Hepatocyte (in vitro differentiated cells): ENCODE data around the gene CTNNA2. TPM values are rescaled to one million over a fixed set of nuclear protein-coding genes. Genes with fewer than 3 reads are reported as not detected.
A peak's percentile ranks its signal among the peaks of the same experiment; 100 is the strongest.

Experiments used
- DNase-seq: peaks from one replicate; pipeline ENCODE4 v3.0.0-alpha.2; 2016; ENCODE audit warnings: low spot score
- H2AFZ ChIP-seq: fragments of 200-600 bp; sonication (generic); 2 replicates; pipeline ENCODE4 v1.6.0; 2016; ENCODE audit warnings: antibody characterized with exemption, mild to moderate bottlenecking
- H3K27ac ChIP-seq: fragments of 200-600 bp; sonication (generic); 2 replicates; pipeline ENCODE4 v1.5.1; 2016; ENCODE audit warnings: mild to moderate bottlenecking
- H3K27me3 ChIP-seq: fragments of 200-600 bp; sonication (generic); 2 replicates; pipeline ENCODE4 v1.6.1; 2016
- H3K36me3 ChIP-seq: fragments of 200-600 bp; sonication (generic); replicated peaks from 2 replicates; pipeline ENCODE4 v1.5.1; 2016; ENCODE audit warnings: low read depth; ENCODE audit not compliant: insufficient read depth
- H3K4me1 ChIP-seq: fragments of 200-600 bp; sonication (generic); 2 replicates; pipeline ENCODE4 v1.5.1; 2016; ENCODE audit warnings: mild to moderate bottlenecking, moderate library complexity; ENCODE audit not compliant: insufficient read depth
- H3K4me2 ChIP-seq: fragments of 200-600 bp; sonication (generic); 2 replicates; pipeline ENCODE4 v1.6.0; 2016
- H3K4me3 ChIP-seq: fragments of 200-600 bp; sonication (generic); 2 replicates; pipeline ENCODE4 v1.5.1; 2016; ENCODE audit warnings: mild to moderate bottlenecking
- H3K79me2 ChIP-seq: fragments of 200-600 bp; sonication (generic); 2 replicates; pipeline ENCODE4 v1.6.0; 2017; ENCODE audit warnings: mild to moderate bottlenecking
- H3K9me2 ChIP-seq: fragments of 200-600 bp; sonication (generic); replicated peaks from 2 replicates; pipeline ENCODE4 v1.6.0; 2017; ENCODE audit warnings: mild to moderate bottlenecking; ENCODE audit not compliant: insufficient read depth
- H3K9me3 ChIP-seq: fragments of 200-600 bp; sonication (generic); 2 replicates; pipeline ENCODE4 v1.5.1; 2016; ENCODE audit warnings: low read depth, mild to moderate bottlenecking
- H4K20me1 ChIP-seq: fragments of 200-600 bp; sonication (generic); 2 replicates; pipeline ENCODE4 v1.6.0; 2016; ENCODE audit warnings: mild to moderate bottlenecking; ENCODE audit not compliant: insufficient read depth, poor library complexity, severe bottlenecking
- CTCF ChIP-seq: fragments of 200-600 bp; sonication (generic); IDR thresholded peaks from 2 replicates; pipeline ENCODE4 v1.5.1; 2016; ENCODE audit warnings: antibody characterized with exemption, mild to moderate bottlenecking; ENCODE audit not compliant: poor library complexity
- EZH2 ChIP-seq: fragments of 200-600 bp; sonication (generic); IDR thresholded peaks from 2 replicates; pipeline ENCODE4 v1.6.1; 2016; ENCODE audit warnings: antibody characterized with exemption, mild to moderate bottlenecking, borderline replicate concordance
- EZH2phosphoT487 ChIP-seq: fragments of 200-600 bp; sonication (generic); IDR thresholded peaks from one replicate; pipeline ENCODE4 v1.6.1; 2018; ENCODE audit warnings: antibody characterized with exemption, mild to moderate bottlenecking, low read depth, moderate library complexity; ENCODE audit not compliant: unreplicated experiment, severe bottlenecking
- WGBS: methylation state at CpG from one replicate; pipeline ENCODE4 v1.1.6; 2016; ENCODE audit warnings: low lambda C conversion rate; ENCODE audit errors: missing lambda C conversion rate; 5-methylcytosine and 5-hydroxymethylcytosine counted together
- polyA plus RNA-seq: library from polyadenylated mRNA; unstranded; fragments of >200 nt; fragmentation: Nextera tagmentation; extraction: Ambion mirVana; gene quantifications from 2 replicates; pipeline ENCODE4 v1.2.1, GENCODE V29; 2016
- total RNA-seq: library from RNA; depleted of rRNA; stranded (reverse); fragments of >200 nt; gene quantifications from 2 replicates; pipeline ENCODE4 v1.2.3, GENCODE V29; 2014

Gene CTNNA2
- total and polyA plus RNA-seq, 2 experiments from 2014 or later, result 0.79 to 4.4 TPM

- TF ChIP-seq CTCF (no peak), EZH2phosphoT487 (no peak), EZH2 (no peak)
- Histone ChIP-seq H3K36me3 (no peaks in the 10 kb centered on the region), H3K79me2 (no peaks in the 10 kb centered on the region), H3K9me3 (no peaks in the 10 kb centered on the region), H2AFZ (no peak overlapping the region), H3K27me3 (no peaks in the 10 kb centered on the region), H3K4me2 (no peak overlapping the region), H3K4me1 (no peaks in the 10 kb centered on the region), H3K27ac (no peak overlapping the region), H4K20me1 (no peaks in the 10 kb centered on the region), H3K9me2 (no peaks in the 10 kb centered on the region), H3K4me3 (no peak overlapping the region)
- WGBS, result 76% methylated on average over 3 of the region's 3 CpGs
- DNase-seq, result no peak
Observed at GRCh38 chr2:80475970-80476369, 963.1 kb downstream of the CTNNA2 start.

- H4K20me1 ChIP-seq, result no peaks in the 10 kb centered on the region
- no peak overlapping the region for H3K27ac ChIP-seq
- H3K9me3 ChIP-seq, result no peaks in the 10 kb centered on the region
- H3K79me2 ChIP-seq, result no peaks in the 10 kb centered on the region
- H3K27me3 ChIP-seq, result no peaks in the 10 kb centered on the region
- DNase-seq, result no peak
- H3K4me3 ChIP-seq, result no peak overlapping the region
- H3K36me3 ChIP-seq, result no peaks in the 10 kb centered on the region
- no peak for TF ChIP-seq EZH2phosphoT487
- TF ChIP-seq CTCF, result no peak
- TF ChIP-seq EZH2, result no peak
- no peaks in the 10 kb centered on the region for H3K4me1 ChIP-seq
- no peaks in the 10 kb centered on the region for H3K9me2 ChIP-seq
- peak overlapping the region; percentile 24 for H3K4me2 ChIP-seq
- no peak overlapping the region for H2AFZ ChIP-seq
- WGBS, result 49% methylated on average over 2 of the region's 2 CpGs
Observed at GRCh38 chr2:80476535-80477117, 963.8 kb downstream of the CTNNA2 start.

GRCh38 chr2:80482276-80482675, 969.4 kb downstream of the CTNNA2 start:
- Histone ChIP-seq H3K27ac (no peak overlapping the region), H3K27me3 (no peaks in the 10 kb centered on the region), H3K79me2 (no peaks in the 10 kb centered on the region), H3K9me2 (no peaks in the 10 kb centered on the region), H3K36me3 (no peaks in the 10 kb centered on the region), H3K9me3 (no peaks in the 10 kb centered on the region), H3K4me3 (no peak overlapping the region), H3K4me2 (no peak overlapping the region), H4K20me1 (no peaks in the 10 kb centered on the region), H3K4me1 (no peaks in the 10 kb centered on the region), H2AFZ (no peak overlapping the region)
- TF ChIP-seq CTCF, result no peak
- no peak for TF ChIP-seq EZH2phosphoT487
- no peak for TF ChIP-seq EZH2
- no peak for DNase-seq
- 87% methylated on average over 3 of the region's 3 CpGs for WGBS
